GM18909 (cell line): ENCODE results near the gene CMYA5.
"Not testable (repeated sequence)": the region's sequence is repeated elsewhere in the genome, so short reads cannot be mapped to it uniquely, and the experiment has no call there.

ENCODE experiments used
- ATAC-seq: cut with Tn5 transposase; IDR thresholded peaks from one replicate; pipeline ENCODE4 v1.9.1; 2021; ENCODE audit warnings: mild to moderate bottlenecking; ENCODE audit not compliant: unreplicated experiment, poor library complexity

Gene CMYA5

DNA sequence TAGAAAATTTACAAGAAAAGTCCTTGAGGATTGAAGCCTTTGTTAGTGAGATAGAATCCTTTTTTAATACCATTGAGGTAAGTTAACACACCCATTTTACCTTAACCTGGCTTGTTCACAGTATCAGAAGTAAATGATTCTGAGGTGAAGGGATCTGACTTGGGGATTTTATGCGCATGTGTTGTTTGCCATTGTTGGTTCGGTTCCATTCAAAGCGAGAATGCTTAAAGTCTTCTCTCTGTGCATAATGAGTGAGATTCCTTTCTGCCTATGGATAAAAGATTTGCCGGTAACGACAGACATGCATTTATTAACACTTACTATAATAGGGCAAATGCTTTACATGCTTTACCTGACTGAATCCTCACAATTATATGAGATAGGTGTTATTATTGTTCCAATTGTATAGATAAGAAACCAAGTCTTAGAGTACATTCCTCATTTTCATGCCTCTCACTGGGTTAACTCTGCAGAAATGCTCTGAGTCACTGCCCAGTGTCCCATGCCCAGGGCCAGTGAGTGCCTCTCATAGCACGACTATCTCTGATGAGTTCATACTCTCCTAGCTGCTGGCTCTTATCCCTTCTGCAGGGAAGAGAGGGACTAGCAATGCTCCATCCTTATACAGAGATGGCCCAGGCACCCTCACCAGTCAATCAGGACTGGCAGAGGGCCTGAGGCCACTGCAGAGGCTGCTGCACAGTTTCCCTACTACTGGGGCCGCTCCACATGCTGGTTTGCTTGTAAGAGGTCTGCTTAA is 54.4 kb downstream of the CMYA5 start:
- no peak for ATAC-seq

DNA sequence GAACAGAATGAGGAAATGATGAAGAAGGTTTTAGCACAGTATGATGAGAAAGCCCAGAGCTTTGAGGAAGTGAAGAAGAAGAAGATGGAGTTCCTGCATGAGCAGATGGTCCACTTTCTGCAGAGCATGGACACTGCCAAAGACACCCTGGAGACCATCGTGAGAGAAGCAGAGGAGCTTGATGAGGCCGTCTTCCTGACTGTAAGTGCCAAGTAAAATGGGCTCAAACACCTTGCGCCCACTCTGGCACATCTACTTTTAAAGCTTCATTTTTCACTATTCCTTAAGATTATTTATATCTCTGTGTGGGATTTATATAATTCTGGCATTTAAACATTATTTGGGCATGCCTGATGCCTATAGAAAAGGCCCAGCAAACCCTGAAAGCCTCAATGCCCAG is 55.6 kb downstream of the CMYA5 start:
- ATAC-seq, result no peak

DNA sequence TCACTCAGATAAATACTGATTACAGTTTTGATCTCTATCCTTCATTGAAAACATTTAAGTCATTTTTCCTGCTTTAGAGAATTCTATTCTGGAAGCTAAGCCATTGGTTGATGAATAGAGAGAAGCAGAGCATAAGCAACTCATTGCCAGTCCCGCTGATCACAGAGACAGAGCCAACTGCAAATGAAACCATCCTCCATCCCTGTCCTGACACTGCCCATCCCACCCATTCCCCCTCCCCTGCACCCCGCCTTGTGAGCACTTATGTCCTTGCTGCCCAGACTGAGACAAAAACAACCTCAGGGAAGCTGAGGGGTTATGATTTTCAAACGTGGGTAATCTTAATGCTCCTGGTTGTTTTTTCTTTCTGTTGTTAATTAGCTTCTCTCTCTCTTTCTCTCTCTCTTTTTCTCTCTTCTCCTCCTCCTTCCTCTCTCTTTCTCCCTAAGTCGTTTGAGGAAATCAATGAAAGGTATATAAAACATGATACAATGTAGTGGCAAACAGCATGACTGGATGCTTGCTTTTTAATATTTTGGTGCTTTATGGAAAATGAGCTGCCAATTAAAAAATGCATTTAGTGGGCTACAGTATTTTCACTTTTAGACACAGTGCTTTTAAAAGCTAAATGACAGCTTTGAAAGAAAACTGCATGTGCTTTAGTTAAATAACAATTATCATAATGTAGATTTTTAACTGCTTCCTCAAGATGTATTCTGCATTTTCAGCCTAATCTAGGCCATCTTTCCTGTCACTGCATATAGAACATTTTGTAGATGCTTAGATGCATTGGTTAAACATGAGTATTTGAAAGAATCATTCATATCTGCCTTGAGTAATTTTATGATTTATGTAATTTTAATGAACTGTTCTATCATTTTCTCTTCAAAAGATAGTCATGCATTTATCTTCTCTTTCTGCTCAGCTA is 57.3 kb downstream of the CMYA5 start:
- no peak for ATAC-seq

DNA sequence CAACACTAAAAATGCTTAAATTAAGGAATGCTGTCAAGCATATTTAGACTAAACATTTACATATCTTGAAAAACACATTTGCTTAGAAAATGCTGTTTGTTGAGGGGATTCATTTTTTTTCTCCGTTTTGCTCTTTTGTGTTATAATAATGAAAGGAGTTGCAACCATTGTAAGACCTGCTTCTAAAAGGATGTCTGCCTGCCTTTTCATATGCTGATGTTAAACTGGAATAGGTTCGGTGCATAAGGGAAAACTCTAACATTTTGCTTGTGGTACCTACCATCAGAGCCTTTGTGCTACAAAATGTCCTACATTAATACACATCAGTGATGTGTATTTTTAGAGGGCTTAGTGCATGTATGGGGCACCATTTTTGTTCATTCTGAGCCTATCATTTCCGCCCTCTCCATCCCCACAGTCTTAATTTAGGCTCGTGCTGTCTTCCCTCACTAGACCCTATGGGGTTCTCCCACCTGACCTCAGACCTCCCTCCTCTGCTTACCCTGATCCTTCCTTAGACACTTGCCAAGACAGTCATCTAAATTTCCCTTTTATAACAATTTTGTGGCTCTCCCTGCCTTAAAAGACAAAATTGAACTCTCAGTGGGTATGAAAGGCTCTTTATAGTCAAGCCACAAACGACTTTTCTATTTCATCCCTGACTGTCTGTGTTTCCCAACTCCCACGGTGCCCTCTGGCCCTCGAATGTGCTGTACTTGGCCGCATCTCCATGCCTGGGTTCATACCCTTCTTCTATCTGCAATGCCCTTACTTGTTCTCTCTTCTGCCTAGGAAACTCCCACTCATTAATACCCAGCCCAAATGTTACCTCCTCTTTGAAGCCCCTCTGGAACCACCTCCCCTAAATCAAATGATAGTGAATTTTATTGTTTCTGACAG is 61.2 kb downstream of the CMYA5 start:
- no peak for ATAC-seq

DNA sequence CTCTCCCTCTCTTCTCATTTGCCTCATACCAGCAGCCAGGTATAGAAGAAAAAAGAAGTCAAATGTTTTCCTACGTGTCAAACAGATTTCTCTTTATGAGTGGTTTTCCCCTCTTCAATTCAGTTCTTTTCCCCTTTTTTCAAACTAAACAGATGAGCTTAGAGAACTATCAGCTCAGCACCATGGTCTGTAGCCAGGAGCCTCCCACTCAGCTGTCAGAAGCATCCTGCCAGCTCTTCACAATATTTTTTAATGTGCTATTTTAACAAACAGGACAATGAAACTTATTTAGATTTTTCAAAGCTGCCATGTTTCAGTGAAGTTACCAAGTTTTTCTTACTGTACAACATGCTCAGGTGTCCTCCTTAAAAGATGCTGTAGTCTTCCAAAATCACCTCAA is 63.5 kb downstream of the CMYA5 start:
- ATAC-seq, result no peak

DNA sequence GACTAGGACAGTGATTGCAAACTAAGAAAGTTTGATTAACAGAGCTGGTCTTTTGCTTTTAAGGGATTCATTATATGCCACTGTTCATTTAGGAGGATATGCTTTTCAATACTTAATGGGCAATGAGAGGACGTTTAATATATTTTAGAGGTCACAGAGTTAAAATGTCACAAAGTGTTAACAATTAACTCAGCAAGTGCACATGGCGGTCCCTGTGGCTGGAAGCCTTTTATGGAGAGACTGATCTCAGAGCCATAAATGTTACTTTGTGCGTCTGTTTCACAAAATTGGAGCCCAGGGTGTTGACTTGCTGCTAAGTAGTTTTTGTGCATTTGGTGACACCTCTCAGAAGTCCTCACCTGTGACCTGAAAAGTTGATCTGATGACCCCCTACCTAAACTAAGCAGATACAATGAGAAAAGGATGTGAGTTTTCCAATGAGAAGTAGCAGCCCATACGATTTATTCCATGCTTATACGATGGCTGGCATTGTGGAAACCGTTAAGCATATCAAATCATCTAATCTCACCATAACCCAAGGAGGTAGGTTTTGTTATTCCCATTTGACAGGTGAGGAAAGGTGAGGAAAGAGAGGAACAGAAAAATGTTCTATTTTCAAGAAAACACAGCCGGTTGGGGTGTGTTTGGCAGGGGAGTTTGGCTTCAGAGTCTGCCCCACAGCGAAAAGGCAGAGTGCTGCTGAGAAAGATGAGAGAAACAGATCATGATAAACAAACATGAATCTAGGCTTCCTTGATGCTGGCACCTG is 64.4 kb downstream of the CMYA5 start:
- no peak for ATAC-seq

DNA sequence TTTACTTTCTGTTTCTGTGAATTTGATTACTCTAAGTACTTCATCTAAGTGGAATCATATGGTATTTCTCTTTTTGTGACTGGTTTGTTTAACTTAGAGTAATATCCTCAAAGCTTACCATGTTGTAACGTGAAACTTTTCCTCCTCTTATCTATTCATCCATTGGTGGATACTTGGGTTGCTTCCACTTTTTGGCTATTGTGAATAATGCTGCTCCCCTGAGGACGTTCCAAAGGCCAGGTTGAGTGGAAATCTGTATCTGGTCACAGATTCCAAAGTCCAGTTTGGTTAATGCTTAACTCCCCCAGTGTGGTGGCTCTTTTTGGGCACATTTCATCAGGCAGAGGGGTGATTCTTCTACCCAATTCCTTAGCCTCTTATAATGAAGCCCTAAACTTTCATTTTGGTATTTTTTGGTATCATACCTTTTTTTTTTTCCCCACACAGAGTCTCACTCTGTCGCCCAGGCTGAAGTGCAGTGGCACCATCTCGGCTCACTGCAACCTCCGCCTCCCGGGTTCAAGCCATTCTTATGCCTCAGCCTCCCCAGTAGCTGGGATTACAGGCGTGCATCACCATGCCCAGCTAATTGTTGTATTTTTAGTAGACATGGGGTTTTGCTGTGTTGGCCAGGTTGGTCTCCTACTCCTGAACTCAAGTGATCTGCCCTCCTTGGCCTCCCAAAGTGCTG is 65.4 kb downstream of the CMYA5 start:
- ATAC-seq, result no peak

DNA sequence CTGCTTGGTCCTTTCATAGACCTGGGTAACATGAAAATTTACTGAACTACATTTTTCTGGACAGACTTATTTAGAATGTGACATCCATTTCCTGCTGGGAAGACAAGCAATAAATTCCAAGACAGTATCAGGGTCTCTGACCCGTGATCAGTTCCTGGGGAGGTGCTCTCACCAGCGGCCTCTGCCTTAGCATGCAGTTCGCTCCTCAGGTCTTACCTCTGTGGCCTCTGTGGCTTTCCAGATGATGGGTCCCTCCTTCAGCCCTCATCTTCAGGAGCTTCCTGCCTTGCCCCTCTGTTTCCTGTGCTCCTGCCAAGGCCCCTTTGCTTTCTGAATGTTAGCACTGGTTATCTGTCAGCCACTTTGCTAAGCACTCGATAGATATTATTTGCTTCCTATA is 66.4 kb downstream of the CMYA5 start:
- ATAC-seq, result no peak

DNA sequence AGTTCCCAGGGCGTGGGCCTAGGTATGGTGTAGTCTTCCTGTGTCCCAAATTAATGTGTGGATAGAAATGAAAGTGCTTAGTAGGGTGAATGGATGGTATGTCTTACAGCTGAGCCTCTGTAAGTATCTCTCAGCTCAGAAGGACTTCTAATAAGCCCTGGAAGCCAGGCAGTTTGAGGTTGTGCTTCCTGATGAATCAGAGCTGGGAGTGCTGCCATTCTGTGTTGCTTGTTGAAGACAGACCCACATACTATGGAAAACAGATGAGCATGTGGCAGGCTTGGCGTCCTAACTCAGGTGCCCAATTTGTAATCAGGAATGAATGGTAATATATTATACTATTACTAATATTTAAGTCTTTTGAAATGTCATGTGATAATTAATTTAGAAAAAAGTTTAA is 69.8 kb downstream of the CMYA5 start:
- no peak for ATAC-seq

DNA sequence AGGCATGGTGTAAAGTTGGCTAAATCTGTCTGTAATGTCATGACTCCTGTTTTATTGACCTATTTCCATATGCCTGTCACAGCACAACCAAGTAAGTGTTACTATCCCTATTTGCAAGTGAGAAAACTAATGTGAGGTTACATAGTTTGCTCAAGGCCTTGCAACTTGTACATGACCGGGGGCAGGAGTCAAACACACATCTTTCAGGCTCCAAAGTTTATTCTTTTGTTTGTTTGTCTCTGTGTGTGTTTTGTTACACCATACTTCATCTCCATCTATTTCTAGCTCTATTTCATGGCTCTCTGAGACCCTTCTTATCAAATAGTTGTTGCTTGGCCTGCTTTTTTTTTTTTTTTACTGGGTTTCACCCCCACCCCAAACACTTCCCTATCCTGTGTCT is 70.2 kb downstream of the CMYA5 start:
- ATAC-seq, result no peak

DNA sequence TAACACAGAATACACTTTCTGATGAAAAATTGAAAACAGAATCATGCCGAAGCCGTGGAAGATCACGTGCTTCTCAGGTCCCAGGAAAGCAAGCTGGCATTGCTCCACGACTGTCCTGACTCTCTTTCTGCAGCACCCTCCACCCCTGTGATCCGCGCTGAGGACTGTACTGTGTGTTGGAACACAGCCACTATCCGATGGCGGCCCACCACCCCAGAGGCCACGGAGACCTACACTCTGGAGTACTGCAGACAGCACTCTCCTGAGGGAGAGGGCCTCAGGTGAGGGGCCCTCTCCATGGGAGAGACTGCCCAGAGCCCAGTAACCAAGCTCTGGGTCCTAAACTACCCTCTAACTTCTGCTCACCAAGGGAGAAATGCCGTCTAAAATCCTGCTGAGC is 73.3 kb downstream of the CMYA5 start:
- ATAC-seq, result no peak

DNA sequence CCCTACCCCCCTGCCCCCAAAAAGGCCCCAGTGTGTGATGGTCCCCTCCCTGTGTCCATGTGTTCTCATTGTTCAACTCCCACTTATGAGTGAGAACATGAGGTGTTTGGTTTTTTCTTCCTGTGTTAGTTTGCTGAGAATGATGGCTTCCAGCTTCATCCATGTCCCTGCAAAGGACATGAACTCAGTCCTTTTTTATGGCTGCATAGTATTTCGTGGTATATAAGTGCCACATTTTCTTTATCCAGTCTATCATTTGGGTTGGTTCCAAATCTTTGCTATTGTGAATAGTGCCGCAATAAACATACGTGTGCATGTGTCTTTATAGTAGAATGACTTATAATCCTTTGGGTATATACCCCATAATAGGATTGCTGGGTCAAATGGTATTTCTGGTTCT is 74.5 kb downstream of the CMYA5 start:
- not testable (repeated sequence) for ATAC-seq

DNA sequence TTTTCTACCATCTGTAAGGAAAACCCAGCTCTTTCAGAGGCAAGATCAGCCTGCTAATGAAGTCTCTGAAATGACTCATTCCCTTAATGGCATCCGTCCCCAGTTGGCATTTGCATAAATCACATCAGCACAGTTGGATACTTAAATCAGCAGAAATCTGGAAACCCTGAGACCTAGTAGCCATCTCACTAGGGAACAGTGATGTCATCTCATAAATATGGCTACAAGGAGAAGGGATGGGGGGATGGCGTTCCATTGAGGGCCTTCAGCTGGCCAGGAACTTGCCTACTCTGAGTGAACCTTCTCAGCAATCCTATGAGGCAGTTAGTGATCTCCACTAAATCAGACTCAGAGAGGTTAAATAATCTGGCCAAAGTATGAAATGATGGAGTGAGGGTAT is 81.8 kb downstream of the CMYA5 start:
- ATAC-seq, result no peak

DNA sequence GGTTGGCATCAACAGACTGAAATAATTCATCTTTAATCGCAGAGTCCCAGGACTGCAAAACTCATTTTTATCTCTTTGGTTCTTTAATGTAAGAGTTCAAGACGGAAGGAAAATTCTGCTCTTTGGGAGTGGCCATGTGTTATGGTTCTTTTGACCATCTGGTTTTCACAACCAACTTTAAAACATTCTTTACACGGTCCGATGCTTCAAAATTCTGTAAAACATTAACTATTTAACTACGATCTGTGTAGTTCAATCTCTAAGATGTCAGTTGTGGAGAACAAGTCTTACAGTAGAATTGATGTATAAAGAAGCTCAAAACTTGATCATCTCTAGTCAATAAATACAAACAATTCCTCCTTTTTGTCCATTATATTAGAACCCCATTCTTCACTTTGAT is 83.0 kb downstream of the CMYA5 start:
- ATAC-seq, result no peak

DNA sequence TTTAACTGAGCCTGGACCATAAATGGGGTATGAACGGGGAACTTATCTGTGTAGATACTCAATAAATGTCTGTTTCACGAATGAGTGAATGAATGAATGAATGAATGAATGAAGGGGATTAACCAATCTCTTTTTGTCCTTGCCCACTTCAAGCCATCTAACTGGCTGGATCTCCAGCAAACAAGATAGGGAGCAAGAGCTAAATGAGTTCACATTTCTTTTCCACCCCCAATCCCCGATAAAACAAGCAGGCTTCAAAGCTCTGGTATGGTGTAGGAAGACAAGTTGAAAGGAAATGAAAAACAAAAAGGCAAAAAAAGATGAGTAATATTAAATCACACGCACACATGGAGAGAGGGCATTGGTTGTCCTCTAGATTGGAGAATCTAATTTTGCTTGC is 84.0 kb downstream of the CMYA5 start:
- ATAC-seq, result no peak

DNA sequence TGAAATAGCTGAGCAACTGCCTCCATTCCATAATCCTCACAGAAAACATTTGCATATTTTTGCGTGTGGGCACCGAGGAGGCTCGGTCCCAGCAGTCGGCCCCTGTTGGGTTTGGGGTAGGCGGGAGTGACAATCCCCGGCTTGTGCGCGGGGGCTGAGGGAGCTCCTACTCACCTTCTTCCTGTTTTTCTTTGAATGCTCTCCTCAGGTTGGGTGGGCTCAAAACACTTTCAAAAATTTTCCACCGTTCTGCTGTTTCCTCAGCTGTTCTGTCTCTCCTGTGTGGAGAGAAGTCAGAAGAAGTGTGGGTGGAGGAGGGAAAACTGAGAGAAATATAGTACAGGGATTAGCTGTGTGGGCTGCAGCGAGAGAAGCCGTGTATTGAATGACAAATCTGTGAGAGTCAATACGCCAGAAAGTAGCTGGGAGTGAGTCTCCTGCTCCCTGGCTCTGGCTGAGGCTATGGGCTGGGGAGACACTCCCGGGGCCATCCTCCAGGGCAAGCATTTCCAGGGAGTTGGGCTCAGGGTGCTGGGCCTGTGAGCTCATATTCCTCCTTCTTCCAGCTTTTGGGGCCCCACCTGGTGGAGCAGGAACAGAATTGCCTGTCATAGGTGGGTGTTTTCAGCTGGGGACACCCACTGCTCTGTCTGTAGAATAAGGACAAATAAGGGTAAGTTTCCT is 84.7 kb downstream of the CMYA5 start:
- ATAC-seq, result no peak

DNA sequence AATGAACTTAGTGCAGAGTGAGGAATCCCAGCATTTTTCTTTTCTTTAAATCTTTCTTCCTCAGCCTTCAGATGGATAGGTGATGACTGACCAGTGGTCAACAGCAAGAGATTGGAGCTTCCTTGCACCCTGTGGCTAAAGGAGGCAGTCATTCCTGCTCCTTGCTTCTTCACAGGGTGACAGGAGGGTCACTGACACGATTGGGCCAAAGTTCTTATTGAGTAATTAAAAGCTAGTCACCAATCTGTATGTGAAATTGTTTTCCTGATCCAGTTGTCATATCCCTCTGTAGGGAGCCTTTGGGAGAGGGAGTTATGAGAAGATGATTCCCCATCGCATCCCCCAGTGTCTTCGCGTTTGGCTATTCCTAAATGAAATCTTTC is 85.2 kb downstream of the CMYA5 start:
- no peak for ATAC-seq

DNA sequence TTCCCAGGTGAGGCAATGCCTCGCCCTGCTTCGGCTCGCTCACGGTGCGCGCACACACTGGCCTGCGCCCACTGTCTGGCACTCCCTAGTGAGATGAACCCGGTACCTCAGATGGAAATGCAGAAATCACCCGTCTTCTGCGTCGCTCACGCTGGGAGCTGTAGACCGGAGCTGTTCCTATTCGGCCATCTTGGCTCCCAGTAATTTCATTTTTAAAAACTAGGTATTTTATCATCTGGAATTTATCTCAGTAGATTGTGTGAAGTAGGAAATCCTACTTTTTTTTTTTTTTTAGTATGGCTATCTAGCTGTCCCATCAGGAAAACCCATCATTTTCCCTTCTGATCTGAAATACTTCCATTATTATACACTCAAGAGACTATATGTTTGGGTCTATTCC is 95.1 kb downstream of the CMYA5 start:
- not testable (repeated sequence) for ATAC-seq

DNA sequence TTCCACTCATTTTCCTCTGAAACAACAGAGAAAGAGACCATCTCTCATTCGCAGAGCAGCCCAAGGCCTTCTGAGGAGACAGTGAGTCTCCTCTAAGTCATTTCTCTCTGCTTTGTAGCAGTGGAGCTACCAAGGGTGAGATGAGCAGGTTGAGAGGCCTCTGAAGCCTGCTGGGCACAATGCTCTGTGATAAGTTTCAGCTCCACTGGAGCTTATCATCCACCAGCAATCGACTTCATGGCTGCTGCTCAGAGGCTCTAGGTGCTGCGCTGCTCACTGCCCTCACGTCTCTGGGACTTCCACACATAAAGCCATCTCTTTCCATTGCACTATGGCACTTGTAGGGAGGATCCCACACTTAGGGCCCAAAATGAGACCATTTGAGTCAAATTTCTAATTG is 96.3 kb downstream of the CMYA5 start:
- no peak for ATAC-seq
